Endothelial cell of coronary artery (primary cell): ENCODE data around the gene WDR13. TPM values are rescaled to one million over a fixed set of nuclear protein-coding genes. Genes with fewer than 3 reads are reported as not detected.

Source experiments
- total RNA-seq: library from RNA; depleted of rRNA; stranded (reverse); fragments of >200 nt; gene quantifications from 2 replicates; pipeline ENCODE4 v1.2.3, GENCODE V29; 2014

WDR13 gene
- 158 and 184 TPM in 2 replicates for total RNA-seq

GRCh38 chrX:48597353-48598264 lies at the start of gene WDR13:
Gene WDR13 (plus strand): TSS chrX:48597492. CDS start chrX:48597997, 505 bp downstream.

GRCh38 chrX:48574270-48575266 lies 22.7 kb upstream of the WDR13 start, which contains the start of gene RBM3:
Gene RBM3 (plus strand): TSS chrX:48574484. CDS start chrX:48575181, 697 bp downstream.

Other genes starting within 250 kb of the WDR13 start
- gene SSX3, start 240.8 kb upstream of the WDR13 start, total RNA-seq = not detected in 2 replicates
- not detected in 2 replicates for gene SSX4, start 214.0 kb upstream of the WDR13 start, total RNA-seq
- not detected in 2 replicates for gene SSX4B, start 185.5 kb upstream of the WDR13 start, total RNA-seq
- 63.0 and 69.0 TPM in 2 replicates for gene SLC38A5, start 127.2 kb upstream of the WDR13 start, total RNA-seq
- 42.6 and 53.7 TPM in 2 replicates for gene FTSJ1, start 121.3 kb upstream of the WDR13 start, total RNA-seq
- 7.3 and 15.1 TPM in 2 replicates for gene PORCN, start 88.5 kb upstream of the WDR13 start, total RNA-seq
- gene EBP, start 75.7 kb upstream of the WDR13 start, total RNA-seq = 39.9 and 86.6 TPM in 2 replicates
- gene TBC1D25, start 57.8 kb upstream of the WDR13 start, total RNA-seq = 6.2 and 6.7 TPM in 2 replicates
- 119 and 458 TPM in 2 replicates for gene RBM3, start 23.0 kb upstream of the WDR13 start, total RNA-seq
- 0.09 and 0.18 TPM in 2 replicates for gene WAS, start 86.3 kb downstream of the WDR13 start, total RNA-seq
- gene SUV39H1, start 99.2 kb downstream of the WDR13 start, total RNA-seq = 2.9 and 5.8 TPM in 2 replicates
- gene GLOD5, start 164.3 kb downstream of the WDR13 start, total RNA-seq = not detected in 2 replicates
- not detected in 2 replicates for gene GATA1, start 189.1 kb downstream of the WDR13 start, total RNA-seq
- gene HDAC6, start 204.6 kb downstream of the WDR13 start, total RNA-seq = 19.4 and 36.7 TPM in 2 replicates
- gene ERAS, start 229.0 kb downstream of the WDR13 start, total RNA-seq = not detected in 2 replicates
- not detected in 2 replicates for gene PCSK1N, start 238.1 kb downstream of the WDR13 start, total RNA-seq